ENCODE measurements around the gene OSER1. TPM values are rescaled to one million over a fixed set of nuclear protein-coding genes. Genes with fewer than 3 reads are reported as not detected.

Gene OSER1
- total RNA-seq, 4 donors from 2014 or later = 45.2 to 94.4 (median 71.0) TPM

DNA sequence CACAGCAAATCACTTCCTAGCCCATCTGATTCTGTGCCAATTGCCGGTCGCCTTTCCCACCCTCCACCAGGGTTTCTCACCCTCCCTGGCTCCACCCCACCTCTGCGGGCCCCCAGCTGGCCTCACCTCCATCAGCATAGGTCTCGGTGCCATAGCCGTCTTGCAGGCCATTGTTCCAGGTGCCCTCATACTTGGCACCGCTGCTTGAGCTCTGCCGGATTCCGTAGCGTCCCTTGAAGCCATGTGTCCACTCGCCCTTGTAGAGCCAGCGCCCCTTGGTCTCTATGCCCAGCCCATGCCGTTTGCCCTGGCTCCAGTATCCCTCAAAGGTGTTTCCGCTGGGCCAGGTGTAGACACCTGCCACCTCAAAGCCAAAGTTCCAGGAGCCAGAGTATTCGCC, 24.4 kb downstream of the OSER1 start:
- Histone ChIP-seq H3K9me3 (no peaks in the 10 kb centered on the region), H3K27ac (replicated peaks in 1 of 4) (peak overlapping the region; percentile 90 to 98 (median 96)), H3K36me3 (no peaks in the 10 kb centered on the region), H3K4me3 (peak overlapping the region; percentile 58 to 80 (median 72)), H3K4me1 (peaks cover 30 to 62% (median 52%) of the 10 kb centered on the region in 4 donors), H3K27me3 (no peaks in the 10 kb centered on the region)
- intact Hi-C loops (cut with DNase I) = loop anchor here (5.0 kb wide), 1 partner anchor 49 kb away; no protein-coding TSS in a partner anchor
- WGBS = 89% methylated on average over 12 of the region's 14 CpGs
- TF ChIP-seq POLR2AphosphoS5 (IDR thresholded peaks at IDR 0.05) (peak; percentile 26 to 34), POLR2A (IDR thresholded peaks at IDR 0.05; ENCODE audit: low read depth) (no peak), EP300 (IDR thresholded peaks at IDR 0.05) (no peak)
- TF ChIP-seq, protein P1, sequence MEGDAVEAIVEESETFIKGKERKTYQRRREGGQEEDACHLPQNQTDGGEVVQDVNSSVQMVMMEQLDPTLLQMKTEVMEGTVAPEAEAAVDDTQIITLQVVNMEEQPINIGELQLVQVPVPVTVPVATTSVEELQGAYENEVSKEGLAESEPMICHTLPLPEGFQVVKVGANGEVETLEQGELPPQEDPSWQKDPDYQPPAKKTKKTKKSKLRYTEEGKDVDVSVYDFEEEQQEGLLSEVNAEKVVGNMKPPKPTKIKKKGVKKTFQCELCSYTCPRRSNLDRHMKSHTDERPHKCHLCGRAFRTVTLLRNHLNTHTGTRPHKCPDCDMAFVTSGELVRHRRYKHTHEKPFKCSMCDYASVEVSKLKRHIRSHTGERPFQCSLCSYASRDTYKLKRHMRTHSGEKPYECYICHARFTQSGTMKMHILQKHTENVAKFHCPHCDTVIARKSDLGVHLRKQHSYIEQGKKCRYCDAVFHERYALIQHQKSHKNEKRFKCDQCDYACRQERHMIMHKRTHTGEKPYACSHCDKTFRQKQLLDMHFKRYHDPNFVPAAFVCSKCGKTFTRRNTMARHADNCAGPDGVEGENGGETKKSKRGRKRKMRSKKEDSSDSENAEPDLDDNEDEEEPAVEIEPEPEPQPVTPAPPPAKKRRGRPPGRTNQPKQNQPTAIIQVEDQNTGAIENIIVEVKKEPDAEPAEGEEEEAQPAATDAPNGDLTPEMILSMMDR (IDR thresholded peaks at IDR 0.05) = no peak
- DNase-seq (ENCODE audit: extremely low spot score) = peak; percentile 92

DNA sequence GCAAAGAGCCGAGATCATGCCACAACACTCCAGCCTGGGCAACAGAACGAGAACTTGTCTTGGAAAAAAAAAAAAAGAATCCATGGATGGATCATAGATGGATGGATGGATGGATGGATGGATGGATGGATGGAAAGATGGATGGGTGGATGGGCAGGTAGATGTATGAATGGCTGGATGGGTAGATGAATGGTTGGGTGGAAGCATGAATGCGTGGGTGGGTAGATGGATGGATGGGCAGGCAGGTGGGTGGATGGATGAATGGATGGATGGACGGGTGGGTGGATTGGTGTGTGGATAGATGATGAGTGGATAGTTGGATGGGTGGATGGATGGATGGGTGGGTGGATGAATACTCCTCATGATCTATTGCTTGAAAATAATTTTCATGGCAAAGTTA, 25.0 kb downstream of the OSER1 start:
- Histone ChIP-seq H3K4me1 (peaks cover 30 to 67% (median 54%) of the 10 kb centered on the region in 4 donors), H3K27ac (replicated peaks in 1 of 4) (peak overlapping the region; percentile 90 to 98 (median 96)), H3K36me3 (no peaks in the 10 kb centered on the region), H3K27me3 (no peaks in the 10 kb centered on the region), H3K9me3 (no peaks in the 10 kb centered on the region), H3K4me3 (peak overlapping the region; percentile 58 to 80 (median 72))
- WGBS = 60% methylated on average over 4 of the region's 4 CpGs
- TF ChIP-seq EP300 (IDR thresholded peaks at IDR 0.05) (no peak), POLR2AphosphoS5 (IDR thresholded peaks at IDR 0.05) (no peak), POLR2A (IDR thresholded peaks at IDR 0.05; ENCODE audit: low read depth) (no peak)
- TF ChIP-seq, protein P1 (IDR thresholded peaks at IDR 0.05) = no peak
- no peak for DNase-seq (ENCODE audit: extremely low spot score)
- intact Hi-C loops (cut with DNase I) = loop anchor here (5.0 kb wide), 1 partner anchor 48 kb away; no protein-coding TSS in a partner anchor

DNA sequence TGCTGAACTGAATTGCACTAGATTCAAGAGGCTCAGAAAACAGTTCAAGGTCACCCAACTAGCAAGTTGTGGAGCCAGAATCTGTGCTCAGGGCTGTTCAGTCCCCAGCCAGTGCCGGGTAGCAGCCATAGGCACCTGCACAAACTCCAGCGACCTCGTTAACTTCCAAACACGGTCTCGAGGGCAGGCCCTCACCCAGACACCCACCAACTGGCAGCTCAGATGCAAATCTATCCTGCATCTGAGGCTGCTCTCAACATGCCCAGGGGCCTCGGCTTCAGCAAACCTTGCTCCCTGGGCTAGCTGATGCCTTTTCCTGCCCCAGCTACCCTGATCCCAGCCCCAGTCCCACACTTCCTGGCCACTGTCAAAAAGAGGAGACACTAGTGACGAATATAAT, 27.3 kb downstream of the OSER1 start:
- no peaks in the 10 kb centered on the region for H3K27me3 ChIP-seq
- TF ChIP-seq POLR2A (IDR thresholded peaks at IDR 0.05; ENCODE audit: low read depth) (no peak), EP300 (IDR thresholded peaks at IDR 0.05) (no peak), POLR2AphosphoS5 (IDR thresholded peaks at IDR 0.05) (peak in 1 of 2 donors; percentile 45)
- TF ChIP-seq, protein P1 (IDR thresholded peaks at IDR 0.05) = no peak
- no peaks in the 10 kb centered on the region for H3K36me3 ChIP-seq
- peak overlapping the region; percentile 90 to 98 (median 96) for H3K27ac ChIP-seq (replicated peaks in 1 of 4)
- intact Hi-C loops (cut with DNase I) = no loop called here
- DNase-seq (ENCODE audit: extremely low spot score) = no peak
- H3K9me3 ChIP-seq = no peaks in the 10 kb centered on the region
- 29% methylated on average over 2 of the region's 7 CpGs for whole genome bisulfite sequencing
- peak overlapping the region; percentile 58 to 80 (median 72) for H3K4me3 ChIP-seq
- peaks cover 26 to 65% (median 55%) of the 10 kb centered on the region in 4 donors for H3K4me1 ChIP-seq

DNA sequence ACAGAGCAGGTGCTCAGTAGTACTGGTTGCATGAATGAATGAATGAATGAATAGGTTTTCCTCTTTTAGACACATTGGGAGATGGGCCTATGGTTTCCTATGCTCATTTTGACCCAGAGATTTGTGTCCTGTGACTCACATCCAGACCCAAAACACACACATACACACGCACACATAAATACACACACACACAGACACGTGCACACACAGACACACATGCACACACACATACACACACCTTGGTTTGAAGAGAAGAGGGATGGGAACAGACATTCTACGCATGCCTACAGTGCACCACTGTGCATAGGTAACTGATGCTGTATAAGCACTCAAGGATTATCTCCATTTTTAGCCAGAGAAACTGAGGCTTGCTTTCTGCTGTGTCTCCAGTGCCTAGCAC, 27.7 kb downstream of the OSER1 start:
- Histone ChIP-seq H3K36me3 (no peaks in the 10 kb centered on the region), H3K27me3 (no peaks in the 10 kb centered on the region), H3K27ac (replicated peaks in 1 of 4) (peak overlapping the region; percentile 90 to 98 (median 96)), H3K4me1 (peaks cover 31 to 63% (median 55%) of the 10 kb centered on the region in 4 donors), H3K4me3 (peak overlapping the region; percentile 58 to 80 (median 72)), H3K9me3 (no peaks in the 10 kb centered on the region)
- peak in 1 of 2 donors; percentile 4 for TF ChIP-seq POLR2AphosphoS5 (IDR thresholded peaks at IDR 0.05)
- TF ChIP-seq, protein P1 (IDR thresholded peaks at IDR 0.05) = no peak
- DNase-seq (ENCODE audit: extremely low spot score) = no peak
- WGBS = 50% methylated on average over 3 of the region's 3 CpGs
- intact Hi-C loops (cut with DNase I) = no loop called here

Data from esophagus muscularis mucosa (tissue), 4 donors.